Hippocampal formation (tissue), 2 donors: Measurements from ENCODE around the gene TIFAB.
A peak's percentile ranks its signal among the peaks of the same experiment; 100 is the strongest.

Experiments used
- DNase-seq, 2 donors: peaks; one replicate each; lab custom pipeline; 2025; lab: John Stamatoyannopoulos, UW

Gene TIFAB

DNA sequence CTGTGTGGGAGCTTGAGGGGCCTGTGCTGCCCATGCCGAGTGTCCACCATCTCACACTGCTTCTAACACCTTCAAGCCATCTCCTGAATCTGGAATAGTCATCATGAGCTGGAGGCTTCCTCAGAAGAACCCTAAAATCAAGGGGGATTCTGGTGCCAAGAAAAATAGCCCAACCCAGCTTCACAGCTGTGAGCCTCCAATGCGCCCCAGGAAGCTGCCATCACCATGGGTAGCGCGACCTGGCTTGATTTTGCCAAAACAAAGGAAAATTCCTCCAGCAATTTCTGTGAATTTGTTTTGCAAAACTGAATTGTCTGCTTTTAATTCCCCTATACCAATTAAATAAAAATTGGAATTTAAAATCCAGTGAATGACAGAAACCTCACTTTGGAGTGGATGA, 6.2 kb upstream of the TIFAB start:
- no peak for DNase-seq

GRCh38 chr5:135457424-135458071, 5.4 kb upstream of the TIFAB start:
- peak in 1 of 2 donors; percentile 37 for DNase-seq

GRCh38 chr5:135456238-135457099, 4.3 kb upstream of the TIFAB start:
- DNase-seq: no peak

GRCh38 chr5:135455876-135456237, 3.7 kb upstream of the TIFAB start:
- no peak for DNase-seq

- no peak for DNase-seq
Observed at GRCh38 chr5:135454946-135455345, 2.8 kb upstream of the TIFAB start.

- no peak for DNase-seq
Observed at GRCh38 chr5:135453613-135454012, 1.5 kb upstream of the TIFAB start.

DNA sequence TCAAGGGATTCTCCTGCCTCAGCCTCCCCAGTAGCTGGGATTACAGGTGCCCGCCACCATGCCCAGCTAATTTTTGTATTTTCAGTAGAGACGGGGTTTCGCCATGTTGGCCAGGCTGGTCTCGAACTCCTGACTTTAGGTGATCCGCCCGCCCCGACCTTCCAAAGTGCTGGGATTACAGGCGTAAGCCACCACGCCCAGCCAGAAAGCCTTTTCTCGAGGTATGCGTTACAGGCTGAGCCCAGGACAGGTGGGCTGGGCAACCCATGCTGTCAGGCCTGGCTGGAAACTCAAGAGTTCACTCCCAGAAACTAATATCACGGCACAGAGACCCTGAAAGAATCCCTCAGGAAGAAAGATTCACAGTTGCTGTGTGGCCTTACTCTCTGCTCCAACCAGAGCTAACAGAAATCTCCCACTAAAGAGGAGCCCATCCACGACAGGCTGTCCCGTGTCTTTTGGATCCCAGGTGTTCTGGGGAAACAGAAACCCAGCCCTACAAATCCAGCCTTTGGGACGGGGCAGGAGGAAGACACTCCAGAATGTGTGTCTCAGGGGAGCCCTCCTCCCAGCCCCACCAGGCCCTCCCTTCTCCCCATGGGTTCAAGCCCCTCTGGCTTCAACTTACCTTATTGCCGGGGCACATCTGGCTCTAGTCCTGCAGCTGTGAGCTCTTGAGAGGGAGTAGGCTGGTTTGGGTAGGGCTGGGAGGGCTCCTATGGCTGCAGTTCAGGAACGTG, 400 bp downstream of the TIFAB start:
- DNase-seq: no peak

GRCh38 chr5:135450952-135451351, 1.2 kb downstream of the TIFAB start:
- DNase-seq: no peak

- DNase-seq: no peak
Observed at GRCh38 chr5:135450336-135450735, 1.8 kb downstream of the TIFAB start.

DNA sequence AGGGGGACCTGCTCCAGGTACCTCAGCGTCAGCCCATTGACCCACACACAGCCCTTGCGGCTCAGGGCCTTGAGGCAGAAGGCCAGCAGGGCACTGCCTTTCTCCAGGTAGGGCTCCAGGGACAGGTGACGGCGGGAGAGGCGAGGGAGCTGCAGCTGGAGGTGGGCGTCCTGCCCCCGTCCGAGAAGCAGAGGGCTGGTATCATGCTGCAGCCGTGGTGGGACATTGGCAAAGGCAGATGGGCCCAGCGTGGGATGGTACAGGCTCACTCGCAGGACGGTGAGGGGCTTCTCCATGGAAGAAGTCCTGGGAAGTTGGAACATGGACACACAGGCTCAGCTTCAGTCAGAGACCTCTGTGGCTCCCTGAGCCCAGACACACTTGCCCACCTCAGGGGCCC, 2.5 kb downstream of the TIFAB start:
- no peak for DNase-seq

GRCh38 chr5:135448791-135449507, 3.2 kb downstream of the TIFAB start:
- no peak for DNase-seq

GRCh38 chr5:135448071-135448739, 3.9 kb downstream of the TIFAB start:
- no peak for DNase-seq

DNA sequence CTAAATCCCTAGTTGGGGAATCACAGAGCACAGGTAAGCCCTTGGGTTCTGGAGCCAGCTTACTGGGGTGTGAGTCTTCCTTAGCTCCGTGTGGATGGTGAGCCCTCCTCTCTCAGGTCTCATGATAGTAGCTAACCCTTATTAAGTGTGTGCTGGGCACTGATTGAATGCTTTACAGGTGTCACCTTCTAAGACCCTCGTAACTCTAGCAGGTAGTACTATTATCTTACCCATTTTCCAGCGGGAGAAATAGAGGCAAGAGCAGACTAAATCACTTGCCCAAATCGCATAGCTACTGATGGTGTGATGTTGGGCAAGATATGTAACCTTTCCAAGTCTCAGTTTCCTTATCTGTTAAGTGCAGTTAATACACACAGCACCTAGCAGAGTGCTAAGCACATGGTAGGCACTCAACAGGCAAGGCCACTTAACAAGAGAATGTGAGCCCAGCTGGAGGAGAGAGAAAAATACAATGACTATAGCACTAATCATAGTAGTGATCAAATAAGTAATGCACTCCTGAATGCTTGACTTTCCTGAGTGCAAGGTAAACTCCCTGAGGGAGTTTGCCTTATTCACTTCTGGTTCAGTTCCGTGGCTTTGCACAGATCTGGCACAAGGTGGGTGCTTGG, 4.7 kb downstream of the TIFAB start, which contains the start of gene DCANP1:
Gene DCANP1, minus strand, starts transcription at position 51 of the 632 bp plus-strand sequence. CDS start 240 bp downstream, outside the sequence.
- DNase-seq: no peak

GRCh38 chr5:135446615-135447014, 5.5 kb downstream of the TIFAB start:
- DNase-seq: no peak

DNA sequence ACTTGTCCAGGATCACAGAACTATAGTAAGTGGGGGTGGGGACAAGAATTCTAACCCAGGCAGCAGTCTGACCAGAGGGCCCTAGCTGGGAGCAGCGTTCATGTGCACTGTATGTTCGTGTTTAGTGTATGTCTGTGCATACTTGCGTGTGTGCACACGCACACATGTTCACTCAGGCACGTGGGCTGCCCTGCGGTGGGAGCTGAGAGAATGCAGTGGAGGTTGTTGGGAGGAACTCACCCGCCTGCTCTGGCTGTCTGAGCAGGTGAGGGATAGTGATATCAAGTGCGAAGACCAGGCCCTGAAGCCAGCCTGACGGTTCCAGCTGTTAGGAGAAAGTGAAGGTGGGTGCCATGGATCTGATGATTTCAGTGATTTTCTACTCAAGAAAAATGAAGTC, 5.9 kb downstream of the TIFAB start:
- DNase-seq: no peak

DNA sequence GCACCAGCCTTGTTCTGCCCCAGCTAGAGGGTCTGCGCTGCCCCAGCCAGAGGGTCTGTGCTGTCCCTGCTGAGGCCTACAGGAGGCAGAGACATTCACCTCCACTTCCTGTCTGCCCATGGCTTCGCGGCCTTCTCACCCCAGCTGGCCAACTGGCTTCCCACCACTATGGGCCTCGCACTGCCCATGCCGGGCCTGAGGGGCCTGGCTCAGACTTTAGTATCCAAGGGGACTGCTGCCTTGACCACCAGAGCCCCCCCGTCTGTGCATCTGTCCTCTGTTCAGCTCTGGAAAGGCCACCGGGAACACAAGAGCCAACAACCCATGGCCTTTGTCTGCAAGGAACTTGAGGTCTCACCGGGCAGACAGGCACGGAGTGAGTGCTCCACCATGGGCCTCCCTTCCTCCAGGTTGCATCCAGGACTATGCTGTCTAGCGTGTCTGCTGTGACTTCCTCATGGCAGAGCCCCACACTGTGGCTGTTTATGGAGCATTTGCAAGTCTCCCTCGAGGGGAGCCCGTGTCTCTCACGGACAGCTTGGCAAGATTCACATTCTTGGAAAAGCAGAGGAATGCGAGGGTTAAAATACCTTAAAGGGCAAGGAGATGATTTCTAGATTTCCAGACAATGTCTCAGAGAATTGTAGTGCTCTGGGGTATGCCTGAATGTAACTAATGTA, 6.7 kb downstream of the TIFAB start:
- DNase-seq: no peak

GRCh38 chr5:135444881-135445280, 7.3 kb downstream of the TIFAB start:
- DNase-seq: no peak

GRCh38 chr5:135444360-135444759, 7.8 kb downstream of the TIFAB start:
- no peak for DNase-seq

DNA sequence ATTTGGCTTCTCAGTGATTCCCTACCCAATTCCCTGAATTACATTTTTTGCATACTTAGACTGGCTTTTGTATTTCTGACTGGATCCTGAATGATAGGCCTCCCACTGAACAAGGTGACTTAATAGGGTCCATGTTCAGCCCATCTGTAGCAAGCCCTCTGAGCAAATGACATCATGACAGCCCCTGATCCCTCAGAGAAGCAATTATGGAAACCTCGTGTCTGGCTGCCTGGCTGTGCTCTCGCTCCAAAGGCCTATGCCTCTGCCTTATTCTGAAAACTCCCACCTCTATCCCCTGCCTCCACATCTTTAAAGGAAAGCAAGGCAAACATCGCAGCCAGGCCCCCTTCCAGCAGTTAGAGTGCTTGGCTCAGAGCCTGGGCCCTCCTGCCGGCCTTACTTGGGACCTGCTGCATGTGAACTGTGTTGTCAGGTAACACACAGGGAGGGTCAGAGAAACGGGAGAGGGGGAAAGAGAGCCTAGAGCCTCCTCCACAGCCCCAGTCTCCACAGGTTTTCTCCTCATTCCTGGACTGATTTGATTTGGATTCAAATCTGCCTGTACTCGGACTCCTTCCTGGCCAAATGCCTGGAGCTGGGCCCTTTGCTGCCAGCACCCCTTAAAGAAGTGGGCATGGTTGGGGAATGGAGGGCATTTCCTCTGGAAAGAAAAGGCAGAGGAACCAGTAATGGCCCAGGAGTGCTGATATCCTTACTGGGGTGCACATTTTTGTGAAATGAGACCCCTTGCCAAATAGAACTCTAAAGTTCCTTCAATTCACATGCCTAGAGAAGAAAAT, 8.8 kb downstream of the TIFAB start:
- DNase-seq: no peak
